HepG2 (cell line): ENCODE measurements around the gene BACE1-AS.

Source experiments
- ATF7 ChIP-seq, 2 experiments: fragments of 450-650 bp in 1 of 2; sonication (generic) in 1 of 2; formaldehyde crosslinking in 1 of 2; IDR thresholded peaks; 2 replicates each; pipeline versions ENCODE4 v1.4.0 to v1.6.1; 2016 to 2020; ENCODE audit warnings: antibody characterized with exemption in 1 of 2, mild to moderate bottlenecking in 1 of 2, missing genetic modification reagents in 1 of 2
- POLR2A ChIP-seq, 2 experiments: IDR thresholded peaks; 2 replicates each; pipeline ENCODE4 v1.6.1; 2011; ENCODE audit warnings: low read depth in 2 of 2, low read length in 2 of 2, mild to moderate bottlenecking in 1 of 2, moderate library complexity in 1 of 2; ENCODE audit not compliant: insufficient read depth in 1 of 2
- RAD21 ChIP-seq: fragments of 450-650 bp; formaldehyde crosslinking; IDR thresholded peaks from 2 replicates; pipeline ENCODE4 v1.5.0; 2020; ENCODE audit warnings: mild to moderate bottlenecking
- RELA ChIP-seq: sonication (generic); formaldehyde crosslinking; IDR thresholded peaks from 2 replicates; pipeline ENCODE4 v1.4.0; 2020; ENCODE audit warnings: missing genetic modification reagents
- UBTF ChIP-seq: sonication (generic); formaldehyde crosslinking; IDR thresholded peaks from 2 replicates; pipeline ENCODE4 v1.4.0; 2020; ENCODE audit warnings: mild to moderate bottlenecking, missing genetic modification reagents
- ZFP82 ChIP-seq: sonication (generic); formaldehyde crosslinking; IDR thresholded peaks from 2 replicates; pipeline ENCODE4 v1.5.1; 2020; ENCODE audit warnings: mild to moderate bottlenecking, missing genetic modification reagents, borderline replicate concordance
- ZKSCAN1 ChIP-seq: fragments of 150-350 bp; IDR thresholded peaks from 2 replicates; pipeline ENCODE4 v1.6.1; 2014; ENCODE audit warnings: low read length
- ZNF7 ChIP-seq: IDR thresholded peaks from 2 replicates; pipeline ENCODE4 v1.6.1; 2016; ENCODE audit warnings: missing biosample characterization, missing genetic modification reagents
- ZNF800 ChIP-seq: sonication (generic); formaldehyde crosslinking; IDR thresholded peaks from 2 replicates; pipeline ENCODE4 v1.4.0; 2020; ENCODE audit warnings: missing genetic modification reagents
- ZSCAN29 ChIP-seq: sonication (generic); formaldehyde crosslinking; conservative IDR thresholded peaks from 2 replicates; pipeline ENCODE4 v1.4.0; 2020; ENCODE audit warnings: mild to moderate bottlenecking, missing genetic modification reagents
- TF ChIP-seq, protein P1 (sequence below): sonication (generic); formaldehyde crosslinking; IDR thresholded peaks from 2 replicates; pipeline ENCODE4 v1.5.0; 2020; ENCODE audit warnings: mild to moderate bottlenecking, missing genetic modification reagents, moderate library complexity

- no peak for TF ChIP-seq ZFP82 (CRISPR knock-in tag)
- no peak for TF ChIP-seq ZSCAN29 (CRISPR knock-in tag)
- no peak for TF ChIP-seq ZNF7 (CRISPR knock-in tag)
- no peak for TF ChIP-seq ZNF800
- no peak for TF ChIP-seq RELA (CRISPR knock-in tag)
- no peak for TF ChIP-seq UBTF
- no peak for TF ChIP-seq RAD21
- no peak for TF ChIP-seq POLR2A (IDR thresholded peaks at IDR 0.05; ENCODE audit: insufficient read depth in 1 of 2, low read depth in 2 of 2, low read length in 2 of 2)
- TF ChIP-seq ZKSCAN1 = no peak
- no peak for TF ChIP-seq ATF7 (IDR thresholded peaks at IDR 0.05)
- TF ChIP-seq ATF7 (CRISPR knock-in tag; IDR thresholded peaks at IDR 0.05) = no peak
- TF ChIP-seq, protein P1, sequence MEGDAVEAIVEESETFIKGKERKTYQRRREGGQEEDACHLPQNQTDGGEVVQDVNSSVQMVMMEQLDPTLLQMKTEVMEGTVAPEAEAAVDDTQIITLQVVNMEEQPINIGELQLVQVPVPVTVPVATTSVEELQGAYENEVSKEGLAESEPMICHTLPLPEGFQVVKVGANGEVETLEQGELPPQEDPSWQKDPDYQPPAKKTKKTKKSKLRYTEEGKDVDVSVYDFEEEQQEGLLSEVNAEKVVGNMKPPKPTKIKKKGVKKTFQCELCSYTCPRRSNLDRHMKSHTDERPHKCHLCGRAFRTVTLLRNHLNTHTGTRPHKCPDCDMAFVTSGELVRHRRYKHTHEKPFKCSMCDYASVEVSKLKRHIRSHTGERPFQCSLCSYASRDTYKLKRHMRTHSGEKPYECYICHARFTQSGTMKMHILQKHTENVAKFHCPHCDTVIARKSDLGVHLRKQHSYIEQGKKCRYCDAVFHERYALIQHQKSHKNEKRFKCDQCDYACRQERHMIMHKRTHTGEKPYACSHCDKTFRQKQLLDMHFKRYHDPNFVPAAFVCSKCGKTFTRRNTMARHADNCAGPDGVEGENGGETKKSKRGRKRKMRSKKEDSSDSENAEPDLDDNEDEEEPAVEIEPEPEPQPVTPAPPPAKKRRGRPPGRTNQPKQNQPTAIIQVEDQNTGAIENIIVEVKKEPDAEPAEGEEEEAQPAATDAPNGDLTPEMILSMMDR (CRISPR knock-in tag) = no peak
Observed at GRCh38 chr11:117303646-117304315, 12.6 kb downstream of the BACE1-AS start.
